HepG2 (cell line): ENCODE results near the gene NFE2L1. TPM values are rescaled to one million over a fixed set of nuclear protein-coding genes. Genes with fewer than 3 reads are reported as not detected.

Experiments used
- ARNTL ChIP-seq: sonication (generic); formaldehyde crosslinking; IDR thresholded peaks from 2 replicates; pipeline ENCODE4 v1.4.0; 2020; ENCODE audit warnings: mild to moderate bottlenecking, missing genetic modification reagents
- BRD4 ChIP-seq: sonication (generic); formaldehyde crosslinking; IDR thresholded peaks from 2 replicates; pipeline ENCODE4 v1.4.0; 2020; ENCODE audit warnings: missing genetic modification reagents
- HDAC1 ChIP-seq: sonication (generic); formaldehyde crosslinking; IDR thresholded peaks from 2 replicates; pipeline ENCODE4 v1.5.1; 2020; ENCODE audit warnings: mild to moderate bottlenecking, missing genetic modification reagents
- HES4 ChIP-seq: sonication (generic); formaldehyde crosslinking; IDR thresholded peaks from 2 replicates; pipeline ENCODE4 v1.9.0; 2021; ENCODE audit warnings: mild to moderate bottlenecking, missing genetic modification reagents, borderline replicate concordance
- KLF13 ChIP-seq: sonication (generic); formaldehyde crosslinking; IDR thresholded peaks from 2 replicates; pipeline ENCODE4 v1.4.0; 2020; ENCODE audit warnings: mild to moderate bottlenecking, missing genetic modification reagents
- LCORL ChIP-seq, 2 experiments: fragments of 450-650 bp in 1 of 2; sonication (generic) in 1 of 2; formaldehyde crosslinking in 1 of 2; IDR thresholded peaks; 2 replicates each; pipeline versions ENCODE4 v1.5.0 to v1.6.1; 2017 to 2020; ENCODE audit warnings: antibody characterized with exemption in 1 of 2, missing genetic modification reagents in 1 of 2
- MXI1 ChIP-seq: IDR thresholded peaks from 3 replicates; pipeline ENCODE4 v1.6.1; 2012; ENCODE audit warnings: low read depth, low read length, inconsistent platforms, borderline replicate concordance
- NRL ChIP-seq: sonication (generic); formaldehyde crosslinking; IDR thresholded peaks from 2 replicates; pipeline ENCODE4 v1.5.0; 2020; ENCODE audit warnings: missing genetic modification reagents, mild to moderate bottlenecking, moderate library complexity, borderline replicate concordance
- PAWR ChIP-seq: sonication (generic); formaldehyde crosslinking; IDR thresholded peaks from 2 replicates; pipeline ENCODE4 v1.4.0; 2020; ENCODE audit warnings: missing genetic modification reagents, mild to moderate bottlenecking, borderline replicate concordance
- RARA ChIP-seq: IDR thresholded peaks from 2 replicates; pipeline ENCODE4 v1.6.1; 2016; ENCODE audit warnings: missing genetic modification reagents, missing compliant biosample characterization
- REPIN1 ChIP-seq: sonication (generic); formaldehyde crosslinking; IDR thresholded peaks from 2 replicates; pipeline ENCODE4 v1.8.0; 2022; ENCODE audit warnings: missing genetic modification reagents, low read depth, mild to moderate bottlenecking, borderline replicate concordance
- SCMH1 ChIP-seq: sonication (generic); formaldehyde crosslinking; IDR thresholded peaks from 2 replicates; pipeline ENCODE4 v1.9.0; 2021; ENCODE audit warnings: missing genetic modification reagents, mild to moderate bottlenecking, borderline replicate concordance
- SP5 ChIP-seq: IDR thresholded peaks from 2 replicates; pipeline ENCODE4 v1.6.1; 2016; ENCODE audit warnings: low read depth, borderline replicate concordance
- TBX3 ChIP-seq: fragments of 450-650 bp; IDR thresholded peaks from 2 replicates; pipeline ENCODE4 v1.6.1; 2017; ENCODE audit warnings: antibody characterized with exemption, mild to moderate bottlenecking, inconsistent platforms, borderline replicate concordance
- THAP7 ChIP-seq: sonication (generic); formaldehyde crosslinking; IDR thresholded peaks from 2 replicates; pipeline ENCODE4 v1.8.1; 2023; ENCODE audit warnings: mild to moderate bottlenecking, missing genetic modification reagents
- XBP1 ChIP-seq: sonication (generic); formaldehyde crosslinking; IDR thresholded peaks from 2 replicates; pipeline ENCODE4 v1.5.0; 2020; ENCODE audit warnings: missing genetic modification reagents
- ZFP62 ChIP-seq: sonication (generic); formaldehyde crosslinking; IDR thresholded peaks from 2 replicates; pipeline ENCODE4 v1.4.0; 2020; ENCODE audit warnings: missing genetic modification reagents
- ZNF335 ChIP-seq: sonication (generic); formaldehyde crosslinking; IDR thresholded peaks from 2 replicates; pipeline ENCODE4 v1.4.0; 2020; ENCODE audit warnings: missing genetic modification reagents
- ZNF343 ChIP-seq: sonication (generic); formaldehyde crosslinking; IDR thresholded peaks from 2 replicates; pipeline ENCODE4 v1.4.0; 2020; ENCODE audit warnings: mild to moderate bottlenecking, missing genetic modification reagents
- ZNF441 ChIP-seq: sonication (generic); formaldehyde crosslinking; IDR thresholded peaks from 2 replicates; pipeline ENCODE4 v1.7.0; 2021; ENCODE audit warnings: missing genetic modification reagents, borderline replicate concordance
- ZNF580 ChIP-seq: IDR thresholded peaks from 2 replicates; pipeline ENCODE4 v1.6.1; 2016; ENCODE audit warnings: low read depth, borderline replicate concordance
- ZNF672 ChIP-seq: sonication (generic); formaldehyde crosslinking; IDR thresholded peaks from 2 replicates; pipeline ENCODE4 v1.8.1; 2022; ENCODE audit warnings: missing genetic modification reagents
- ZNF740 ChIP-seq: sonication (generic); formaldehyde crosslinking; IDR thresholded peaks from 2 replicates; pipeline ENCODE4 v1.4.0; 2020; ENCODE audit warnings: missing genetic modification reagents
- polyA plus RNA-seq, 8 experiments: library from polyadenylated mRNA; depleted of rRNA in 3 of 8; stranded (reverse) in 7 of 8; unstranded in 1 of 8; fragments of >200 nt; fragmentation: Illumina TruSeq in 4 of 8; extraction: Trizol in 4 of 8; gene quantifications; 2 replicates each; pipeline versions ENCODE4 v1.2.1 to v1.2.3, GENCODE V29; 2011 to 2016; ENCODE audit warnings: low read depth in 4 of 8, missing spikeins in 1 of 8, mixed read lengths in 1 of 8; ENCODE audit not compliant: insufficient read depth in 1 of 8
- total RNA-seq, 5 experiments: library from RNA; depleted of rRNA; stranded (reverse); fragments of >200 nt; fragmentation: Illumina TruSeq; extraction: Trizol; gene quantifications; 2 replicates each; pipeline ENCODE4 v1.2.3, GENCODE V29; 2016; ENCODE audit warnings: low read depth in 1 of 5
- TF ChIP-seq, protein P1 (sequence below): IDR thresholded peaks from 2 replicates; pipeline ENCODE4 v1.6.1; 2016; ENCODE audit warnings: missing compliant biosample characterization, missing genetic modification reagents, borderline replicate concordance
- TF ChIP-seq, protein P2 (sequence below): IDR thresholded peaks from 2 replicates; pipeline ENCODE4 v1.6.1; 2016; ENCODE audit warnings: mild to moderate bottlenecking, missing biosample characterization, missing genetic modification reagents
- TF ChIP-seq, protein P3 (sequence below): sonication (generic); formaldehyde crosslinking; IDR thresholded peaks from 2 replicates; pipeline ENCODE4 v1.5.0; 2020; ENCODE audit warnings: missing genetic modification reagents, mild to moderate bottlenecking, borderline replicate concordance
- TF ChIP-seq, protein P4 (sequence below): sonication (generic); formaldehyde crosslinking; IDR thresholded peaks from 2 replicates; pipeline ENCODE4 v1.5.1; 2020; ENCODE audit warnings: missing genetic modification reagents, mild to moderate bottlenecking, borderline replicate concordance

NFE2L1 gene
- total and polyA plus RNA-seq, 2 of the 13 experiments (the other 11 are each of a cell fraction or from before 2014, with no cell fraction given) = 67.0 to 234 TPM

DNA sequence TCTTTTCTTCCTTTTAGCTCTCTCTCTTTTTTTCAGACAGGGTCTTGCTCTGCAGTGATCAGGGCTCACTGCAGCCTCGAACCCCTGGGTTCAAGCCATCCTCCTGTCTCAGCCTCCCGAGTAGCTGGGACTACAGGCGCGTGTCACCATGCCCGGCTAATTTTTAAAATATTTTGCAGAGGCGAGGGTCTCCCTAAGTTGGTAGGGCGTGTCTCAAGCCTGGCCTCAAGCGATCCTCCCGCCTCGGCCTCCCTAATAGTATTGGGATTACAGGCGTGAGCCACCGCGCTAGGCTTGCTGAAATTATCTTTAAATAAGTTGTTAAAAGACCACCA lies 58.6 kb downstream of the NFE2L1 start (continued):
- TF ChIP-seq ZNF580 (CRISPR knock-in tag) (0 out of 2 replicates have a peak, but pooled peaks have one; percentile 7), XBP1 (no peak), SP5 (CRISPR knock-in tag) (no peak), ZNF343 (CRISPR knock-in tag) (no peak), ZNF335 (CRISPR knock-in tag) (no peak), ARNTL (CRISPR knock-in tag) (no peak), PAWR (CRISPR knock-in tag) (no peak), ZFP62 (CRISPR knock-in tag) (no peak), BRD4 (0 out of 2 replicates have a peak, but pooled peaks have one; percentile 1), THAP7 (peak; percentile 77; the same call in 1 of the 2 replicates), REPIN1 (CRISPR knock-in tag) (no peak), TBX3 (no peak), HDAC1 (CRISPR knock-in tag) (no peak), HES4 (no peak), SCMH1 (no peak), ZNF672 (CRISPR knock-in tag) (no peak), KLF13 (CRISPR knock-in tag) (no peak), NRL (CRISPR knock-in tag) (0 out of 2 replicates have a peak, but pooled peaks have one; percentile 0), LCORL (IDR thresholded peaks at IDR 0.05) (no peak), LCORL (CRISPR knock-in tag; IDR thresholded peaks at IDR 0.05) (no peak), RARA (CRISPR knock-in tag) (no peak), MXI1 (no peak), ZNF740 (CRISPR knock-in tag) (no peak), ZNF441 (CRISPR knock-in tag) (0 out of 2 replicates have a peak, but pooled peaks have one; percentile 18)
- TF ChIP-seq, protein P1, sequence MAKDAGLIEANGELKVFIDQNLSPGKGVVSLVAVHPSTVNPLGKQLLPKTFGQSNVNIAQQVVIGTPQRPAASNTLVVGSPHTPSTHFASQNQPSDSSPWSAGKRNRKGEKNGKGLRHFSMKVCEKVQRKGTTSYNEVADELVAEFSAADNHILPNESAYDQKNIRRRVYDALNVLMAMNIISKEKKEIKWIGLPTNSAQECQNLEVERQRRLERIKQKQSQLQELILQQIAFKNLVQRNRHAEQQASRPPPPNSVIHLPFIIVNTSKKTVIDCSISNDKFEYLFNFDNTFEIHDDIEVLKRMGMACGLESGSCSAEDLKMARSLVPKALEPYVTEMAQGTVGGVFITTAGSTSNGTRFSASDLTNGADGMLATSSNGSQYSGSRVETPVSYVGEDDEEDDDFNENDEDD = no peak
- TF ChIP-seq, protein P2, sequence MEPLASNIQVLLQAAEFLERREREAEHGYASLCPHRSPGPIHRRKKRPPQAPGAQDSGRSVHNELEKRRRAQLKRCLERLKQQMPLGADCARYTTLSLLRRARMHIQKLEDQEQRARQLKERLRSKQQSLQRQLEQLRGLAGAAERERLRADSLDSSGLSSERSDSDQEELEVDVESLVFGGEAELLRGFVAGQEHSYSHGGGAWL (CRISPR knock-in tag) = no peak
- TF ChIP-seq, protein P3, sequence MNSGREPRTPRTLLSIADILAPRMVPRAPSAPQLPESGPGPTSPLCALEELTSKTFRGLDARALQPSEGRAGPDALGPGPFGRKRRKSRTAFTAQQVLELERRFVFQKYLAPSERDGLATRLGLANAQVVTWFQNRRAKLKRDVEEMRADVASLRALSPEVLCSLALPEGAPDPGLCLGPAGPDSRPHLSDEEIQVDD = no peak
- TF ChIP-seq, protein P4, sequence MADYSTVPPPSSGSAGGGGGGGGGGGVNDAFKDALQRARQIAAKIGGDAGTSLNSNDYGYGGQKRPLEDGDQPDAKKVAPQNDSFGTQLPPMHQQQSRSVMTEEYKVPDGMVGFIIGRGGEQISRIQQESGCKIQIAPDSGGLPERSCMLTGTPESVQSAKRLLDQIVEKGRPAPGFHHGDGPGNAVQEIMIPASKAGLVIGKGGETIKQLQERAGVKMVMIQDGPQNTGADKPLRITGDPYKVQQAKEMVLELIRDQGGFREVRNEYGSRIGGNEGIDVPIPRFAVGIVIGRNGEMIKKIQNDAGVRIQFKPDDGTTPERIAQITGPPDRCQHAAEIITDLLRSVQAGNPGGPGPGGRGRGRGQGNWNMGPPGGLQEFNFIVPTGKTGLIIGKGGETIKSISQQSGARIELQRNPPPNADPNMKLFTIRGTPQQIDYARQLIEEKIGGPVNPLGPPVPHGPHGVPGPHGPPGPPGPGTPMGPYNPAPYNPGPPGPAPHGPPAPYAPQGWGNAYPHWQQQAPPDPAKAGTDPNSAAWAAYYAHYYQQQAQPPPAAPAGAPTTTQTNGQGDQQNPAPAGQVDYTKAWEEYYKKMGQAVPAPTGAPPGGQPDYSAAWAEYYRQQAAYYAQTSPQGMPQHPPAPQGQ = 0 out of 2 replicates have a peak, but pooled peaks have one; percentile 69
